ENCODE results near the gene TRERF1. TPM values are rescaled to one million over a fixed set of nuclear protein-coding genes. Genes with fewer than 3 reads are reported as not detected.
A peak's percentile ranks its signal among the peaks of the same experiment; 100 is the strongest.
"Not testable (repeated sequence)": the region's sequence is repeated elsewhere in the genome, so short reads cannot be mapped to it uniquely, and the experiment has no call there.

The TRERF1 gene
- total RNA-seq, 4 donors from 2014 or later: 0.47 to 0.87 (median 0.50) TPM

GRCh38 chr6:42217157-42217518 is 234.6 kb downstream of the TRERF1 start:
- in situ Hi-C loops (cut with MboI; ENCODE audit: low sequenced_read_pairs in 4 of 4): loop anchor here in 1 of 4 donors (25.0 kb wide), 1 partner anchor 305 kb away; the partner anchor contains the start of genes BYSL and MED20
- intact Hi-C loops (cut with DNase I; ENCODE audit: low total_unique reads): loop anchor here (1.0 to 10.0 kb wide), 4 partner anchors 167 to 798 kb away; partner anchors contain the start of genes BYSL, KLHDC3, MEA1 and MED20
- Histone ChIP-seq H3K27ac (peak overlapping the region; percentile 81 to 90 (median 86)), H3K4me1 (peaks cover 22 to 25% of the 10 kb centered on the region in 2 donors), H3K36me3 (peaks cover 0 to 20% of the 10 kb centered on the region in 2 donors), H3K4me3 (peak overlapping the region; percentile 73 to 89 (median 84)), H3K9me3 (no peaks in the 10 kb centered on the region), H3K27me3 (no peaks in the 10 kb centered on the region)
- no peak for DNase-seq
- TF ChIP-seq CTCF (IDR thresholded peaks at IDR 0.05 in 4 of 5, conservative IDR thresholded peaks at IDR 0.05 in 1 of 5): no peak
- no peak for TF ChIP-seq POLR2A (IDR thresholded peaks at IDR 0.05)
- peak; percentile 21 to 26 for ATAC-seq

- H3K27me3 ChIP-seq, H3K9me3 ChIP-seq, DNase-seq, ATAC-seq: not testable (repeated sequence)
- H3K27ac ChIP-seq: peak overlapping the region in 3 of 4 donors; percentile 81 to 90 (median 88)
- peak overlapping the region; percentile 73 to 89 (median 84) for H3K4me3 ChIP-seq
- in situ Hi-C loops (cut with MboI; ENCODE audit: low sequenced_read_pairs in 4 of 4) (loop anchor here in 1 of 4 donors (25.0 kb wide), 1 partner anchor 304 kb away; the partner anchor contains the start of genes BYSL and MED20), intact Hi-C loops (cut with DNase I; ENCODE audit: low total_unique reads) (loop anchor here (5.0 to 10.0 kb wide), 2 partner anchors 429 to 798 kb away; partner anchors contain the start of genes KLHDC3, MEA1 and TOMM6)
- peaks cover 0 to 26% of the 10 kb centered on the region in 2 donors for H3K36me3 ChIP-seq
- H3K4me1 ChIP-seq: peaks cover 22 to 25% of the 10 kb centered on the region in 2 donors
Observed at GRCh38 chr6:42216495-42216894, 235.2 kb downstream of the TRERF1 start.

- in situ Hi-C loops (cut with MboI; ENCODE audit: low sequenced_read_pairs in 4 of 4): loop anchor here in 1 of 4 donors (25.0 kb wide), 1 partner anchor 300 kb away; the partner anchor contains the start of genes BYSL and MED20
- Histone ChIP-seq H3K4me3 (no peak overlapping the region), H3K9me3 (no peaks in the 10 kb centered on the region), H3K4me1 (peaks cover 18 to 20% of the 10 kb centered on the region in 2 donors), H3K27me3 (no peaks in the 10 kb centered on the region), H3K27ac (no peak overlapping the region), H3K36me3 (peaks cover 2 to 63% of the 10 kb centered on the region in 2 donors)
- ATAC-seq: no peak
- TF ChIP-seq CTCF (IDR thresholded peaks at IDR 0.05 in 4 of 5, conservative IDR thresholded peaks at IDR 0.05 in 1 of 5) (no peak), POLR2A (IDR thresholded peaks at IDR 0.05) (no peak)
- DNase-seq: no peak
- intact Hi-C loops (cut with DNase I; ENCODE audit: low total_unique reads): loop anchor here (5.0 to 10.0 kb wide), 2 partner anchors 135 to 802 kb away; partner anchors contain the start of genes KLHDC3 and MEA1
Observed at GRCh38 chr6:42212442-42212841, 239.3 kb downstream of the TRERF1 start.

- Histone ChIP-seq H3K36me3 (peaks cover 2 to 67% of the 10 kb centered on the region in 2 donors), H3K27me3 (no peaks in the 10 kb centered on the region), H3K4me3 (no peak overlapping the region), H3K27ac (no peak overlapping the region), H3K9me3 (no peaks in the 10 kb centered on the region), H3K4me1 (peaks cover 14 to 16% of the 10 kb centered on the region in 2 donors)
- in situ Hi-C loops (cut with MboI; ENCODE audit: low sequenced_read_pairs in 4 of 4) (loop anchor here in 1 of 4 donors (25.0 kb wide), 1 partner anchor 299 kb away; the partner anchor contains the start of genes BYSL and MED20), intact Hi-C loops (cut with DNase I; ENCODE audit: low total_unique reads) (loop anchor here (5.0 to 10.0 kb wide), 2 partner anchors 134 to 803 kb away; partner anchors contain the start of genes KLHDC3 and MEA1)
- ATAC-seq: no peak
- no peak for TF ChIP-seq CTCF (IDR thresholded peaks at IDR 0.05 in 4 of 5, conservative IDR thresholded peaks at IDR 0.05 in 1 of 5)
- TF ChIP-seq POLR2A (IDR thresholded peaks at IDR 0.05): no peak
- DNase-seq: no peak
Observed at GRCh38 chr6:42211726-42212125, 240.0 kb downstream of the TRERF1 start.

GRCh38 chr6:42210551-42210950 is 241.2 kb downstream of the TRERF1 start:
- no peak for DNase-seq
- Histone ChIP-seq H3K4me1 (peaks cover 7 to 8% of the 10 kb centered on the region in 2 donors), H3K4me3 (no peak overlapping the region), H3K27me3 (no peaks in the 10 kb centered on the region), H3K9me3 (no peaks in the 10 kb centered on the region), H3K27ac (no peak overlapping the region), H3K36me3 (peaks cover 2 to 73% of the 10 kb centered on the region in 2 donors)
- TF ChIP-seq CTCF (IDR thresholded peaks at IDR 0.05 in 4 of 5, conservative IDR thresholded peaks at IDR 0.05 in 1 of 5): no peak
- no peak for TF ChIP-seq POLR2A (IDR thresholded peaks at IDR 0.05)
- intact Hi-C loops (cut with DNase I; ENCODE audit: low total_unique reads): loop anchor here (5.0 to 10.0 kb wide), 2 partner anchors 133 to 804 kb away; partner anchors contain the start of genes KLHDC3 and MEA1
- in situ Hi-C loops (cut with MboI; ENCODE audit: low sequenced_read_pairs in 4 of 4): loop anchor here in 1 of 4 donors (25.0 kb wide), 1 partner anchor 298 kb away; the partner anchor contains the start of genes BYSL and MED20
- ATAC-seq: no peak

GRCh38 chr6:42207559-42207958 is 244.2 kb downstream of the TRERF1 start:
- DNase-seq; H3K4me3 ChIP-seq; intact Hi-C loops (cut with DNase I; ENCODE audit: low total_unique reads); ATAC-seq; H3K4me1 ChIP-seq; H3K9me3 ChIP-seq; H3K27me3 ChIP-seq; H3K27ac ChIP-seq: not testable (repeated sequence)
- peaks cover 2 to 56% of the 10 kb centered on the region in 2 donors for H3K36me3 ChIP-seq
- in situ Hi-C loops (cut with MboI; ENCODE audit: low sequenced_read_pairs in 4 of 4): loop anchor here in 1 of 4 donors (25.0 kb wide), 1 partner anchor 295 kb away; the partner anchor contains the start of genes BYSL and MED20

Data from gastrocnemius medialis (tissue), 4 donors.